Cardiac muscle cell (in vitro differentiated cells and primary cell): ENCODE data around the gene ZMYND8. TPM values are rescaled to one million over a fixed set of nuclear protein-coding genes. Genes with fewer than 3 reads are reported as not detected.

Source experiments
- DNase-seq, 2 donors: peaks; one replicate each; pipeline versions ENCODE4 v3.0.0 to v3.0.0-alpha.2; 2010 to 2017; ENCODE audit warnings: low read depth in 1 of 2, low spot score in 1 of 2
- H3K27ac ChIP-seq: fragments of 200-600 bp; sonication (generic); 2 replicates; pipeline ENCODE4 v1.5.1; 2016
- H3K27me3 ChIP-seq: fragments of 200-600 bp; sonication (generic); 2 replicates; pipeline ENCODE4 v1.6.0; 2016; ENCODE audit warnings: control low read depth
- H3K36me3 ChIP-seq: fragments of 200-600 bp; sonication (generic); 2 replicates; pipeline ENCODE4 v1.5.1; 2016; ENCODE audit warnings: control low read depth
- H3K4me1 ChIP-seq: fragments of 200-600 bp; sonication (generic); 2 replicates; pipeline ENCODE4 v1.8.1; 2017; ENCODE audit warnings: low read depth, mild to moderate bottlenecking, mixed run types
- H3K4me3 ChIP-seq: fragments of 200-600 bp; sonication (generic); 2 replicates; pipeline ENCODE4 v1.5.1; 2016; ENCODE audit warnings: mild to moderate bottlenecking
- H3K9me3 ChIP-seq: fragments of 200-600 bp; sonication (generic); 2 replicates; pipeline ENCODE4 v1.5.1; 2017; ENCODE audit warnings: low read depth, mild to moderate bottlenecking, control low read depth
- polyA plus RNA-seq: library from polyadenylated mRNA; unstranded; fragments of >200 nt; fragmentation: Nextera tagmentation; extraction: Ambion mirVana; gene quantifications from 2 replicates; pipeline ENCODE4 v1.2.1, GENCODE V29; 2016
- total RNA-seq: library from RNA; depleted of rRNA; stranded (reverse); fragments of >200 nt; gene quantifications from 2 replicates; pipeline ENCODE4 v1.2.3, GENCODE V29; 2016
- TF ChIP-seq, protein P1 (sequence below): IDR thresholded peaks from 2 replicates; pipeline ENCODE4 v1.5.1; 2012; ENCODE audit warnings: low read depth, mild to moderate bottlenecking, low read length

The ZMYND8 gene
- total and polyA plus RNA-seq, 2 experiments from 2014 or later, result 27.5 to 45.0 TPM

DNA sequence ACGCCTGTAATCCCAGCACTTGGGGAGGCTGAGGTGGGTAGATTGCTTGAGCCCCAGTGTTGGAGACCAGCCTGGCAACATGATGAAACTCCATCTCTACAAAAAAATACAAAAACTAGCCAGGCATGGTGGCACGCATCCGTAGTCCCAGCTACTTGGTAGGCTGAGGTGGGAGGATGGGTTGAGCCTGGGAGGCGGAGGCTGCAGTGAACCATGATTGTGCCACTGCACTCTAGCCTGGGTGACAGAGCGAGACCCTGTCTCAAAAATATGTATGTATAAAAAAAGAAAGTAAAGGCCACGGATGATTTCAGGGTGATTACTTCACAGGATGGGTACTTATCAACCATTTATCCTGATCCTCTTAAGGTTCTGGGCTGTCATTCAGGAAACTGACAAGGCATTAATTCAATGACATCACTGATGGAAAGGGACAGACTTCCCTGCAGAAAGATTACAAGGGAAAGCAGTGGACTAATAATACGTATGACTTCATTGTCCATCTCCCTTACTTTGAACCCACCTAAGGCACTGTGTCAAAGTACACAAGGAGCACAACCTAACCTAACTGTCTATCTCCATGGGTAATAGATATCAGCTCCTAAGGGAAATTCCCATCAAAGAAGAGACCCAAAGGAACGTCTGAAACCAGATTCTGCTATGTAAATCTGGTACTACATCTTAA lies 61.2 kb downstream of the ZMYND8 start:
- no peaks in the 10 kb centered on the region for H3K9me3 ChIP-seq
- DNase-seq, result no peak
- peaks cover 57% of the 10 kb centered on the region for H3K36me3 ChIP-seq

DNA sequence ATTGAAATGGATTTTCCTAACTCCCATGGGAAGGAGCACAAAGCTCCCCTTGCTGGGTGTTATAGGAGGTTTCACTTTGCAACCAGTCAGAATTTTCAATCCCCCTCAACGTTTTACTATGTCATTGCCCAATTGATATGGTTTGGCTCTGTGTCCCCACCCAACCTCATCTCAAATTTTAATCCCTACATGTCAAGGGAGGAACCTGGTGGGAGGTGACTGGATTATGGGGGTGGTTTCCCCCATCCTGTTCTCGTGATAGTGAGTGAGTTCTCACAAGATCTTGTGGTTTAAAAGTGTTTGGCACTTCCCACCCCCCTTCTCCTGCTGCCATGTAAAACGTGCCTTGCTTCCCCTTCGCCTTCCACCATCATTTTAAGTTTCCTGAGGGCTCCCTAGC lies 62.9 kb downstream of the ZMYND8 start:
- Histone ChIP-seq H3K36me3 (peaks cover 67% of the 10 kb centered on the region), H3K4me3 (no peak overlapping the region), H3K9me3 (no peaks in the 10 kb centered on the region), H3K27me3 (no peaks in the 10 kb centered on the region), H3K4me1 (no peaks in the 10 kb centered on the region), H3K27ac (no peak overlapping the region)
- TF ChIP-seq, protein P1, sequence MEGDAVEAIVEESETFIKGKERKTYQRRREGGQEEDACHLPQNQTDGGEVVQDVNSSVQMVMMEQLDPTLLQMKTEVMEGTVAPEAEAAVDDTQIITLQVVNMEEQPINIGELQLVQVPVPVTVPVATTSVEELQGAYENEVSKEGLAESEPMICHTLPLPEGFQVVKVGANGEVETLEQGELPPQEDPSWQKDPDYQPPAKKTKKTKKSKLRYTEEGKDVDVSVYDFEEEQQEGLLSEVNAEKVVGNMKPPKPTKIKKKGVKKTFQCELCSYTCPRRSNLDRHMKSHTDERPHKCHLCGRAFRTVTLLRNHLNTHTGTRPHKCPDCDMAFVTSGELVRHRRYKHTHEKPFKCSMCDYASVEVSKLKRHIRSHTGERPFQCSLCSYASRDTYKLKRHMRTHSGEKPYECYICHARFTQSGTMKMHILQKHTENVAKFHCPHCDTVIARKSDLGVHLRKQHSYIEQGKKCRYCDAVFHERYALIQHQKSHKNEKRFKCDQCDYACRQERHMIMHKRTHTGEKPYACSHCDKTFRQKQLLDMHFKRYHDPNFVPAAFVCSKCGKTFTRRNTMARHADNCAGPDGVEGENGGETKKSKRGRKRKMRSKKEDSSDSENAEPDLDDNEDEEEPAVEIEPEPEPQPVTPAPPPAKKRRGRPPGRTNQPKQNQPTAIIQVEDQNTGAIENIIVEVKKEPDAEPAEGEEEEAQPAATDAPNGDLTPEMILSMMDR, result no peak
- no peak for DNase-seq

More for the DNA sequence above, 61.2 kb downstream of the ZMYND8 start:
- no peaks in the 10 kb centered on the region for H3K4me1 ChIP-seq
- H3K27me3 ChIP-seq, result no peaks in the 10 kb centered on the region
- TF ChIP-seq, protein P1, result no peak
- H3K27ac ChIP-seq, result no peak overlapping the region
- no peak overlapping the region for H3K4me3 ChIP-seq

- Histone ChIP-seq H3K4me1 (no peaks in the 10 kb centered on the region), H3K9me3 (no peaks in the 10 kb centered on the region), H3K4me3 (no peak overlapping the region), H3K27ac (no peak overlapping the region), H3K27me3 (no peaks in the 10 kb centered on the region), H3K36me3 (peaks cover 57% of the 10 kb centered on the region)
- DNase-seq, result no peak
- TF ChIP-seq, protein P1, result no peak
Measured at GRCh38 chr20:47292581-47292980, 63.9 kb downstream of the ZMYND8 start.

GRCh38 chr20:47290666-47291430 lies 65.7 kb downstream of the ZMYND8 start:
- Histone ChIP-seq H3K36me3 (peaks cover 67% of the 10 kb centered on the region), H3K4me1 (no peaks in the 10 kb centered on the region), H3K27me3 (no peaks in the 10 kb centered on the region), H3K27ac (no peak overlapping the region), H3K4me3 (no peak overlapping the region), H3K9me3 (no peaks in the 10 kb centered on the region)
- TF ChIP-seq, protein P1, result no peak
- no peak for DNase-seq

DNA sequence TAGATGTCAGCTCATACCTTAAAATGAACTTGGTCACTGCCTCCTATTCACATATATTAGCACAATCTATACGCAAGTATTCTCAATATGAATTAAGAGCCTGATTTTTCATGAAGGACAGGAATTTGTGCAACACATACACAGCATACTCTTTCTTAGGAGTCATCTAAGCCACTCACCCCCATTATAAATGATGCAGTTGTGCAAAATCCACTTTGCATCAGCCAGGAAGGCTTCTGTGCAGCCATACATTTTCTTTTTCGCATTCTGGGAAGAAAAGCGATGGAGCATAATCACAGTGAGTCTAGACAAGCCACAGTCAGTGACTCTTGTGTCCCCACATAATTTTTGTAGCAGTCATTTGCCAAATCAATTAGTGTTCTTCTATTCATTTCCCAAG lies 66.5 kb downstream of the ZMYND8 start:
- H3K4me3 ChIP-seq, result no peak overlapping the region
- TF ChIP-seq, protein P1, result no peak
- H3K4me1 ChIP-seq, result no peaks in the 10 kb centered on the region
- DNase-seq, result no peak
- no peaks in the 10 kb centered on the region for H3K27me3 ChIP-seq
- peaks cover 66% of the 10 kb centered on the region for H3K36me3 ChIP-seq
- H3K9me3 ChIP-seq, result no peaks in the 10 kb centered on the region
- no peak overlapping the region for H3K27ac ChIP-seq
